WTC11 (cell line): ENCODE data around the gene ZCWPW2. TPM values are rescaled to one million over a fixed set of nuclear protein-coding genes. Genes with fewer than 3 reads are reported as not detected.

Experiments
- ATAC-seq: fragments of 200-7000 bp; cut with Tn5 transposase; 2 replicates; pipeline ENCODE4 v1.10.0; 2021; ENCODE audit warnings: mild to moderate bottlenecking, moderate library complexity
- CTCF ChIA-PET: fragments of 300-600 bp; sonication (Branson Sonifier 250); formaldehyde crosslinking; loops from one replicate; lab custom pipeline; 2021; ENCODE audit warnings: antibody characterized with exemption; lab: Charles Lee
- POLR2A ChIA-PET: fragments of 350-600 bp; sonication (Branson Sonifier 250); formaldehyde crosslinking; loops from one replicate; lab custom pipeline; 2021; ENCODE audit warnings: antibody characterized with exemption; lab: Charles Lee
- DNase-seq: peaks from one replicate; pipeline ENCODE4 v3.0.0; 2021; ENCODE audit warnings: low spot score
- H3K27ac Mint-ChIP-seq: 2 replicates; pipeline ENCODE4 v1.8.0; 2021; ENCODE audit warnings: mixed read lengths
- H3K27me3 Mint-ChIP-seq: 2 replicates; pipeline ENCODE4 v1.8.0; 2021; ENCODE audit warnings: low read depth, mild to moderate bottlenecking, moderate library complexity, mixed read lengths
- H3K36me3 Mint-ChIP-seq: 2 replicates; pipeline ENCODE4 v1.8.0; 2021; ENCODE audit warnings: mixed read lengths
- H3K4me1 Mint-ChIP-seq: 2 replicates; pipeline ENCODE4 v1.8.0; 2022; ENCODE audit warnings: mixed read lengths
- H3K4me3 Mint-ChIP-seq: 2 replicates; pipeline ENCODE4 v1.8.0; 2021; ENCODE audit warnings: mild to moderate bottlenecking, moderate library complexity, mixed read lengths
- H3K9me3 Mint-ChIP-seq: 2 replicates; pipeline ENCODE4 v1.8.0; 2021; ENCODE audit warnings: mixed read lengths
- AR ChIP-seq: fragments of 250-450 bp; sonication (Bioruptor Pico); IDR thresholded peaks from 2 replicates; pipeline ENCODE4 v1.9.0; 2021; ENCODE audit warnings: mild to moderate bottlenecking
- ATF1 ChIP-seq: sonication (generic); formaldehyde crosslinking; IDR thresholded peaks from 2 replicates; pipeline ENCODE4 v1.8.1; 2023; ENCODE audit warnings: mild to moderate bottlenecking, moderate library complexity, missing genetic modification reagents
- CBFB ChIP-seq: sonication (generic); formaldehyde crosslinking; IDR thresholded peaks from 2 replicates; pipeline ENCODE4 v1.8.1; 2022; ENCODE audit warnings: mild to moderate bottlenecking, low read depth, missing genetic modification reagents
- CDX4 ChIP-seq: fragments of 250-450 bp; sonication (Bioruptor Pico); IDR thresholded peaks from 2 replicates; pipeline ENCODE4 v1.9.0; 2021; ENCODE audit warnings: moderate library complexity, mild to moderate bottlenecking, inconsistent platforms, borderline replicate concordance
- CREB1 ChIP-seq: sonication (generic); formaldehyde crosslinking; IDR thresholded peaks from 2 replicates; pipeline ENCODE4 v1.8.0; 2023; ENCODE audit warnings: mild to moderate bottlenecking, missing genetic modification reagents
- CREM ChIP-seq: sonication (generic); formaldehyde crosslinking; IDR thresholded peaks from 2 replicates; pipeline ENCODE4 v1.8.1; 2022; ENCODE audit warnings: mild to moderate bottlenecking, missing genetic modification reagents, moderate library complexity
- CTCF ChIP-seq: fragments of 200-600 bp; IDR thresholded peaks from 2 replicates; pipeline ENCODE4 v1.8.0; 2022; ENCODE audit warnings: antibody characterized with exemption
- EMX1 ChIP-seq: fragments of 250-450 bp; sonication (Bioruptor Pico); IDR thresholded peaks from 2 replicates; pipeline ENCODE4 v1.8.0; 2021; ENCODE audit warnings: mild to moderate bottlenecking
- ESRRA ChIP-seq: sonication (generic); formaldehyde crosslinking; IDR thresholded peaks from 2 replicates; pipeline ENCODE4 v1.8.1; 2022; ENCODE audit warnings: mild to moderate bottlenecking, missing genetic modification reagents, borderline replicate concordance
- FOXP1 ChIP-seq: sonication (generic); formaldehyde crosslinking; IDR thresholded peaks from 2 replicates; pipeline ENCODE4 v1.8.0; 2022; ENCODE audit warnings: missing genetic modification reagents, mild to moderate bottlenecking, moderate library complexity, borderline replicate concordance
- GTF2I ChIP-seq: fragments of 250-450 bp; sonication (Bioruptor Pico); conservative IDR thresholded peaks from 2 replicates; pipeline ENCODE4 v1.4.0; 2021; ENCODE audit warnings: mild to moderate bottlenecking
- IRF2 ChIP-seq: sonication (generic); formaldehyde crosslinking; IDR thresholded peaks from 2 replicates; pipeline ENCODE4 v1.8.0; 2022; ENCODE audit warnings: low read depth, missing genetic modification reagents, borderline replicate concordance
- JUN ChIP-seq: sonication (generic); formaldehyde crosslinking; IDR thresholded peaks from 2 replicates; pipeline ENCODE4 v1.8.0; 2023; ENCODE audit warnings: mild to moderate bottlenecking, missing genetic modification reagents
- MLX ChIP-seq: sonication (generic); formaldehyde crosslinking; IDR thresholded peaks from 2 replicates; pipeline ENCODE4 v1.8.1; 2023; ENCODE audit warnings: mild to moderate bottlenecking, missing genetic modification reagents, moderate library complexity
- MXD4 ChIP-seq: fragments of 250-450 bp; sonication (Bioruptor Pico); IDR thresholded peaks from 2 replicates; pipeline ENCODE4 v1.8.0; 2021; ENCODE audit warnings: mild to moderate bottlenecking, moderate library complexity, borderline replicate concordance
- NR2C2 ChIP-seq: sonication (generic); formaldehyde crosslinking; IDR thresholded peaks from 2 replicates; pipeline ENCODE4 v1.8.0; 2022; ENCODE audit warnings: mild to moderate bottlenecking, missing genetic modification reagents
- RELA ChIP-seq: sonication (generic); formaldehyde crosslinking; IDR thresholded peaks from 2 replicates; pipeline ENCODE4 v1.8.1; 2022; ENCODE audit warnings: missing genetic modification reagents, mild to moderate bottlenecking, borderline replicate concordance
- SP1 ChIP-seq: sonication (generic); formaldehyde crosslinking; conservative IDR thresholded peaks from 2 replicates; pipeline ENCODE4 v1.8.1; 2022; ENCODE audit warnings: missing genetic modification reagents
- TEAD4 ChIP-seq: sonication (generic); formaldehyde crosslinking; IDR thresholded peaks from 2 replicates; pipeline ENCODE4 v1.8.0; 2022; ENCODE audit warnings: mild to moderate bottlenecking, missing genetic modification reagents
- ZNF121 ChIP-seq: sonication (generic); formaldehyde crosslinking; IDR thresholded peaks from 2 replicates; pipeline ENCODE4 v1.8.0; 2023; ENCODE audit warnings: missing genetic modification reagents
- ZNF425 ChIP-seq: fragments of 250-450 bp; sonication (Bioruptor Pico); conservative IDR thresholded peaks from 2 replicates; pipeline ENCODE4 v1.9.0; 2021; ENCODE audit warnings: mild to moderate bottlenecking
- ZNF532 ChIP-seq: fragments of 250-450 bp; sonication (Bioruptor Pico); IDR thresholded peaks from 2 replicates; pipeline ENCODE4 v1.9.0; 2021; ENCODE audit warnings: mild to moderate bottlenecking, borderline replicate concordance
- total RNA-seq: library from RNA; stranded (reverse); gene quantifications from 3 replicates; pipeline ENCODE4 v1.2.3, GENCODE V29; 2021

The ZCWPW2 gene
- total RNA-seq, 1 experiment from 2014 or later = 0.22 TPM

- Mint-ChIP-seq H3K36me3 (no peaks in the 10 kb centered on the region), H3K27ac (no peak overlapping the region), H3K27me3 (no peaks in the 10 kb centered on the region), H3K9me3 (peaks cover 17% of the 10 kb centered on the region), H3K4me1 (peaks cover 10% of the 10 kb centered on the region), H3K4me3 (no peak overlapping the region)
- ATAC-seq (no peak), DNase-seq (no peak)
- ChIA-PET POLR2A (no interaction called here), CTCF (interaction anchor here (0.7 kb wide), 1 partner anchor 229 kb away, joined by 4 read pairs; no protein-coding TSS in a partner anchor)
- TF ChIP-seq CREB1 (CRISPR knock-in tag) (no peak), CBFB (no peak)
These were observed 136.6 kb downstream of the ZCWPW2 start for GRCh38 chr3:28485164-28485563.

GRCh38 chr3:28495301-28495700, 146.8 kb downstream of the ZCWPW2 start:
- POLR2A ChIA-PET = no interaction called here

More at GRCh38 chr3:28495301-28495700, 146.8 kb downstream of the ZCWPW2 start:
- CTCF ChIA-PET = no interaction called here
- TF ChIP-seq AR (CRISPR knock-in tag) = no peak
- no peak for TF ChIP-seq CREM
- TF ChIP-seq FOXP1 (CRISPR knock-in tag) = no peak
- no peak for TF ChIP-seq MLX (CRISPR knock-in tag)
- no peak for TF ChIP-seq ZNF532
- TF ChIP-seq ZNF425 (CRISPR knock-in tag) = no peak
- TF ChIP-seq RELA (CRISPR knock-in tag) = no peak
- no peak for TF ChIP-seq ZNF121 (CRISPR knock-in tag)
- TF ChIP-seq ATF1 = no peak
- no peak for TF ChIP-seq IRF2
- TF ChIP-seq SP1 (CRISPR knock-in tag) = no peak
- TF ChIP-seq EMX1 (CRISPR knock-in tag) = no peak
- no peak for TF ChIP-seq CDX4 (CRISPR knock-in tag)
- no peak for TF ChIP-seq ESRRA (CRISPR knock-in tag)
- no peak for TF ChIP-seq NR2C2 (CRISPR knock-in tag)
- TF ChIP-seq JUN (CRISPR knock-in tag) = no peak
- no peak for TF ChIP-seq CTCF
- no peak for TF ChIP-seq TEAD4
- TF ChIP-seq MXD4 = no peak
- TF ChIP-seq GTF2I (CRISPR knock-in tag) = no peak
- Mint-ChIP-seq H3K27ac (no peak overlapping the region), H3K4me1 (peaks cover 4% of the 10 kb centered on the region), H3K27me3 (no peaks in the 10 kb centered on the region), H3K9me3 (peaks cover 6% of the 10 kb centered on the region), H3K4me3 (no peak overlapping the region), H3K36me3 (peaks cover 2% of the 10 kb centered on the region; the same call in 1 of the 2 replicates)
- ATAC-seq (no peak), DNase-seq (no peak)
